ENCODE data around the gene MX2. TPM values are rescaled to one million over a fixed set of nuclear protein-coding genes. Genes with fewer than 3 reads are reported as not detected.

The MX2 gene
- total RNA-seq, 1 donor from 2014 or later, result 0.26 TPM

- Histone ChIP-seq H3K27me3 (ENCODE audit: control insufficient read depth, insufficient read depth, low read length) (peaks cover 1% of the 10 kb centered on the region), H3K36me3 (ENCODE audit: control insufficient read depth, insufficient read depth, low read length) (no peaks in the 10 kb centered on the region), H3K4me3 (ENCODE audit: low read depth, low read length) (no peak overlapping the region)
- no peak for TF ChIP-seq CTCF (IDR thresholded peaks at IDR 0.05; ENCODE audit: insufficient read depth, low read length, severe bottlenecking)
- FAIRE-seq (no peak), DNase-seq (ENCODE audit: low read depth) (no peak)
Observed at GRCh38 chr21:41399246-41399800, 37.5 kb downstream of the MX2 start.

DNA sequence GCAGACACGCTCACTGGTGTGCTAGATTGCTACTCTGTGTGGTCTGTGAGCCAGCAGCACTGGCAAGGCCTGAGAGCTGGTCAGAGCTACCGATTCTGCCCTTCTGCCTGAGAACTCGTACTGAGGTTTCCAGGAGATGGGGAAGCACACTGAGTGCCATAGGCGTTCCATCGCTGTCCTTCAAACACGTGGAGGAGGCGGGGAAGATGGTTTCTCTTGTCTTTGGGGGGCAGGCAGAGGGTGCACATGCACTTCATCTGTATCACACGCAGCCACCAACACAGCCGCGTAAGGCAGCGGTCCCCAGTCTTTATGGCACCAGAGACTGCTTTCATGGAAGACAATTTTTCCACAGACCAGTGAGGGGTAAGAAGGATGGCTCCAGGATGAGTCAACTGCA is 40.4 kb downstream of the MX2 start:
- Histone ChIP-seq H3K27me3 (ENCODE audit: control insufficient read depth, insufficient read depth, low read length) (peaks cover 3% of the 10 kb centered on the region), H3K36me3 (ENCODE audit: control insufficient read depth, insufficient read depth, low read length) (no peaks in the 10 kb centered on the region), H3K4me3 (ENCODE audit: low read depth, low read length) (no peak overlapping the region)
- DNase-seq (ENCODE audit: low read depth), result no peak
- no peak for FAIRE-seq
- TF ChIP-seq CTCF (IDR thresholded peaks at IDR 0.05; ENCODE audit: insufficient read depth, low read length, severe bottlenecking), result no peak

- TF ChIP-seq CTCF (IDR thresholded peaks at IDR 0.05; ENCODE audit: insufficient read depth, low read length, severe bottlenecking), result no peak
- DNase-seq (ENCODE audit: low read depth) (no peak), FAIRE-seq (no peak)
- Histone ChIP-seq H3K36me3 (ENCODE audit: control insufficient read depth, insufficient read depth, low read length) (no peaks in the 10 kb centered on the region), H3K4me3 (ENCODE audit: low read depth, low read length) (no peak overlapping the region), H3K27me3 (ENCODE audit: control insufficient read depth, insufficient read depth, low read length) (peaks cover 5% of the 10 kb centered on the region)
Observed at GRCh38 chr21:41402796-41403195, 41.0 kb downstream of the MX2 start.

DNA sequence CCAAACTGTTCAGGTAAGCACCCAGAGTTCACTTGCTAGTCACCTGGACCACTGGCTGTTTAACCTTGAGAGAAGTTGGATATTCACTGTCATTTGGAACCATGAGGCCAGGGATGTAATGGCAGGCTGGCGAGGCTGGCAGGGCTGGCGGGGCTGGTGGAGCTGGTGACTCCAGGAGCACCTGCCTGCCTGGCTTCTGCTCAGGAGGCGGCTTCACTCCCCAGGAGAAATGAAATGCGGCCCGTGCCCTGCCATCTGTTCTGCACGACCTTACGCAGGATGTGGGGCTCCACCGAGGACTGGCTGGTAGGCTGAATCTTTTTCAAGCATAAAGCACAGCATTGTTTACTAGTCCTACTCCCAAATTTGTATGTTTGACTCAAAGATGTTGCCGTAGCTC is 41.5 kb downstream of the MX2 start:
- Histone ChIP-seq H3K4me3 (ENCODE audit: low read depth, low read length) (no peak overlapping the region), H3K36me3 (ENCODE audit: control insufficient read depth, insufficient read depth, low read length) (no peaks in the 10 kb centered on the region), H3K27me3 (ENCODE audit: control insufficient read depth, insufficient read depth, low read length) (peaks cover 5% of the 10 kb centered on the region)
- FAIRE-seq (no peak), DNase-seq (ENCODE audit: low read depth) (no peak)
- no peak for TF ChIP-seq CTCF (IDR thresholded peaks at IDR 0.05; ENCODE audit: insufficient read depth, low read length, severe bottlenecking)

GRCh38 chr21:41403966-41404365 is 42.1 kb downstream of the MX2 start:
- no peak for TF ChIP-seq CTCF (IDR thresholded peaks at IDR 0.05; ENCODE audit: insufficient read depth, low read length, severe bottlenecking)
- DNase-seq (ENCODE audit: low read depth) (no peak), FAIRE-seq (no peak)
- H3K27me3 ChIP-seq (ENCODE audit: control insufficient read depth, insufficient read depth, low read length), result peaks cover 5% of the 10 kb centered on the region
- H3K4me3 ChIP-seq (ENCODE audit: low read depth, low read length), result no peak overlapping the region
- H3K36me3 ChIP-seq (ENCODE audit: control insufficient read depth, insufficient read depth, low read length), result no peaks in the 10 kb centered on the region

GRCh38 chr21:41405321-41405720 is 43.5 kb downstream of the MX2 start:
- H3K4me3 ChIP-seq (ENCODE audit: low read depth, low read length), result no peak overlapping the region
- peaks cover 5% of the 10 kb centered on the region for H3K27me3 ChIP-seq (ENCODE audit: control insufficient read depth, insufficient read depth, low read length)
- FAIRE-seq (no peak), DNase-seq (ENCODE audit: low read depth) (no peak)
- TF ChIP-seq CTCF (IDR thresholded peaks at IDR 0.05; ENCODE audit: insufficient read depth, low read length, severe bottlenecking), result no peak
- H3K36me3 ChIP-seq (ENCODE audit: control insufficient read depth, insufficient read depth, low read length), result no peaks in the 10 kb centered on the region

All from bronchial epithelial cell (primary cell).